SH-SY5Y (cell line): ENCODE measurements around the gene ROR2.

Source experiments
- GATA2 ChIP-seq: IDR thresholded peaks from 2 replicates; pipeline ENCODE4 v1.6.1; 2011; ENCODE audit warnings: mild to moderate bottlenecking, low read depth, low read length
- GATA3 ChIP-seq: IDR thresholded peaks from 2 replicates; pipeline ENCODE4 v1.6.1; 2011; ENCODE audit warnings: low read depth, mild to moderate bottlenecking, low read length, moderate library complexity

DNA sequence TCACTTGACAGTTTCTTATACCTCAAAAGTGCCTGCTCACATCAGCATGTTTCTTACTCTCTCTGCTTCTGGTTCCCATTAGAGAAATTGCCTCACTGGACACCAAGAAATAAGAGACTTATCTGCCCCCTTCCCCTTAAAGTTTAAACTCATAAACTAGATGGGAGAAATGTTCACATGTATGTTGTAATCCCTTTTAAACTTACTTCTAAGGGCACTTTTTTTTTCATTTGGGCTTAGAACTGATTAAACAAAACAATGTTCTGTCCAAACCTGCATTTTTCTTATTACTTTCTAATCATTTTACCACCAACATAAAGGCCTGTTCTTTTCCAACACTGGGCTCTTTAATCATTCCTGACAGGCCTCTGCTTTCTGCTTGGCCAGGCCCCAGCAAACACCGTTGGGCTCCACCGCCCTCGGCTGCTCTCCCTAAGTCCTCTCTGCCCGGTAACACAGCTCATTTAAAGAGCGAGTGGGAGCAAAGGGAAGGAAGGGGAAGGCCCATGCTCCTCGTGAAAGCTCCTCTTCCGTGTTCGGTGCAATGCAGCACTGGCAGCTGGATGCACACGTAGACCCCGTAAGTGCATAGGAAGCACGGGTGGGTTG lies 53.4 kb downstream of the ROR2 start:
- TF ChIP-seq GATA2 = no peak
- TF ChIP-seq GATA3 = no peak
